Activated CD4-positive, alpha-beta T cell treated with anti-CD3 and anti-CD28 coated beads, Interleukin-2, amount 50 U/mL, for 48 hours (primary cell): ENCODE measurements around the gene PDRG1.

Source experiments
- DNase-seq, 2 experiments: peaks; one replicate each; pipeline ENCODE4 v3.0.0-alpha.2; 2020

PDRG1 gene

GRCh38 chr20:31951530-31952453 is at the start of gene PDRG1:
TSS of gene PDRG1 (minus strand) at chr20:31952046. CDS start at chr20:31951961, 85 bp downstream.
- DNase-seq, result peak; percentile 98

GRCh38 chr20:31998246-31998645 is 46.4 kb upstream of the PDRG1 start:
- DNase-seq, result no peak

- DNase-seq, result no peak
These were observed 45.1 kb upstream of the PDRG1 start for GRCh38 chr20:31996996-31997395.

GRCh38 chr20:31992086-31992485 is 40.2 kb upstream of the PDRG1 start:
- no peak for DNase-seq

- DNase-seq, result no peak
These were observed 39.5 kb upstream of the PDRG1 start for GRCh38 chr20:31991339-31991705.

- no peak for DNase-seq
These were observed 38.9 kb upstream of the PDRG1 start for GRCh38 chr20:31990641-31991338.

GRCh38 chr20:31989030-31989645 is 37.3 kb upstream of the PDRG1 start:
- no peak for DNase-seq

- no peak for DNase-seq
These were observed 36.7 kb upstream of the PDRG1 start for GRCh38 chr20:31988430-31989015.

GRCh38 chr20:31987744-31988143 is 35.9 kb upstream of the PDRG1 start:
- no peak for DNase-seq

GRCh38 chr20:31984981-31985471 is 33.2 kb upstream of the PDRG1 start:
- DNase-seq, result no peak

- no peak for DNase-seq
These were observed 29.9 kb upstream of the PDRG1 start for GRCh38 chr20:31981784-31982183.

GRCh38 chr20:31979713-31980426 is 28.0 kb upstream of the PDRG1 start:
- DNase-seq, result no peak

- no peak for DNase-seq
These were observed 25.2 kb upstream of the PDRG1 start for GRCh38 chr20:31977080-31977479.

GRCh38 chr20:31975874-31976273 is 24.0 kb upstream of the PDRG1 start:
- no peak for DNase-seq

- no peak for DNase-seq
These were observed 23.2 kb upstream of the PDRG1 start for GRCh38 chr20:31974951-31975487.

- no peak for DNase-seq
These were observed 22.4 kb upstream of the PDRG1 start for GRCh38 chr20:31974296-31974695.

GRCh38 chr20:31972471-31973021 is 20.7 kb upstream of the PDRG1 start:
- DNase-seq, result no peak

GRCh38 chr20:31969991-31970390 is 18.1 kb upstream of the PDRG1 start:
- no peak for DNase-seq

- peak; percentile 80 to 83 for DNase-seq
These were observed 16.7 kb upstream of the PDRG1 start for GRCh38 chr20:31968291-31969126.

GRCh38 chr20:31967830-31968249 is 16.0 kb upstream of the PDRG1 start, which contains the start of gene XKR7:
TSS of gene XKR7 (plus strand) at chr20:31968151. CDS start at chr20:31968176, 25 bp downstream.
- peak; percentile 13 to 17 for DNase-seq
